HL-60 (cell line): Measurements from ENCODE around the gene FUZ.

Experiments used
- DNase-seq, 2 experiments: peaks; one replicate each; pipeline ENCODE4 v3.0.0-alpha.2; 2010 to 2020; ENCODE audit warnings: low read depth in 1 of 2, low spot score in 1 of 2
- H3K27ac ChIP-seq: fragments of 250-450 bp; sonication (Bioruptor Pico); replicated peaks from 2 replicates; pipeline ENCODE4 v1.5.1; 2020; ENCODE audit warnings: mild to moderate bottlenecking, moderate library complexity
- H3K27me3 ChIP-seq: fragments of 250-450 bp; sonication (Bioruptor Pico); 2 replicates; pipeline ENCODE4 v1.5.1; 2021; ENCODE audit warnings: mild to moderate bottlenecking, moderate library complexity; ENCODE audit not compliant: insufficient read depth, poor library complexity, severe bottlenecking
- H3K4me3 ChIP-seq: replicated peaks from 2 replicates; pipeline ENCODE4 v1.5.1; 2011; ENCODE audit warnings: mild to moderate bottlenecking, control low read depth, low read length; ENCODE audit not compliant: insufficient read depth
- CTCF ChIP-seq: IDR thresholded peaks from one replicate; pipeline ENCODE4 v1.5.1; 2011; ENCODE audit warnings: low read length, control low read depth, inconsistent platforms; ENCODE audit not compliant: insufficient read depth
- GABPA ChIP-seq: IDR thresholded peaks from 2 replicates; pipeline ENCODE4 v1.6.1; 2012; ENCODE audit warnings: low read depth
- POLR2AphosphoS5 ChIP-seq: IDR thresholded peaks from 2 replicates; pipeline ENCODE4 v1.6.1; 2012; ENCODE audit warnings: low read depth
- REST ChIP-seq: IDR thresholded peaks from 2 replicates; pipeline ENCODE4 v1.6.1; 2012; ENCODE audit warnings: low read depth; ENCODE audit not compliant: insufficient replicate concordance
- SPI1 ChIP-seq: IDR thresholded peaks from 2 replicates; pipeline ENCODE4 v1.6.1; 2012; ENCODE audit warnings: low read depth, mild to moderate bottlenecking, borderline replicate concordance

The FUZ gene

GRCh38 chr19:49814010-49814409 lies 918 bp upstream of the FUZ start:
- DNase-seq: no peak
- Histone ChIP-seq H3K27ac (peak overlapping the region; percentile 95), H3K4me3 (no peak overlapping the region; the same call in 1 of the 2 replicates), H3K27me3 (no peaks in the 10 kb centered on the region)
- TF ChIP-seq CTCF (no peak), REST (no peak), GABPA (no peak), SPI1 (no peak), POLR2AphosphoS5 (no peak)

- TF ChIP-seq GABPA: no peak
- no peak for TF ChIP-seq CTCF
- no peak for TF ChIP-seq POLR2AphosphoS5
- no peak for TF ChIP-seq REST
- TF ChIP-seq SPI1: no peak
- H3K27ac ChIP-seq: peak overlapping the region; percentile 95
- peak overlapping the region; percentile 47 for H3K4me3 ChIP-seq
Observed at GRCh38 chr19:49812452-49812996, 568 bp downstream of the FUZ start.

GRCh38 chr19:49811328-49811727 lies 1.8 kb downstream of the FUZ start:
- Histone ChIP-seq H3K27ac (no peak overlapping the region), H3K27me3 (no peaks in the 10 kb centered on the region), H3K4me3 (no peak overlapping the region)
- no peak for DNase-seq
- TF ChIP-seq CTCF (no peak), REST (no peak), GABPA (no peak), POLR2AphosphoS5 (no peak), SPI1 (no peak)

More at GRCh38 chr19:49812452-49812996, 568 bp downstream of the FUZ start:
- no peaks in the 10 kb centered on the region for H3K27me3 ChIP-seq
- no peak for DNase-seq
